GM18907 (cell line): ENCODE results near the gene SH3BP2.

Experiments
- ATAC-seq: cut with Tn5 transposase; IDR thresholded peaks from one replicate; pipeline ENCODE4 v1.9.1; 2021; ENCODE audit warnings: mild to moderate bottlenecking, moderate library complexity; ENCODE audit not compliant: unreplicated experiment

The SH3BP2 gene

GRCh38 chr4:2802618-2803531 is 10.0 kb downstream of the SH3BP2 start:
- no peak for ATAC-seq

- ATAC-seq: no peak
Observed at GRCh38 chr4:2803624-2804448, 11.0 kb downstream of the SH3BP2 start.

GRCh38 chr4:2804449-2804972 is 11.6 kb downstream of the SH3BP2 start:
- ATAC-seq: no peak

- ATAC-seq: no peak
Observed at GRCh38 chr4:2804973-2805501, 12.2 kb downstream of the SH3BP2 start.

- no peak for ATAC-seq
Observed at GRCh38 chr4:2805712-2806389, 13.0 kb downstream of the SH3BP2 start.

GRCh38 chr4:2806390-2807355 is 13.8 kb downstream of the SH3BP2 start:
- no peak for ATAC-seq

- no peak for ATAC-seq
Observed at GRCh38 chr4:2807571-2807970, 14.7 kb downstream of the SH3BP2 start.

GRCh38 chr4:2808001-2808400 is 15.1 kb downstream of the SH3BP2 start:
- no peak for ATAC-seq

GRCh38 chr4:2809610-2810180 is 16.8 kb downstream of the SH3BP2 start:
- no peak for ATAC-seq

- ATAC-seq: no peak
Observed at GRCh38 chr4:2810388-2810787, 17.5 kb downstream of the SH3BP2 start.

GRCh38 chr4:2811830-2812611 is 19.1 kb downstream of the SH3BP2 start:
- peak; percentile 76 for ATAC-seq

- peak; percentile 11 for ATAC-seq
Observed at GRCh38 chr4:2812612-2813354, 19.9 kb downstream of the SH3BP2 start.

GRCh38 chr4:2813446-2814405 is 20.8 kb downstream of the SH3BP2 start:
- ATAC-seq: no peak

- no peak for ATAC-seq
Observed at GRCh38 chr4:2814627-2815270, 21.9 kb downstream of the SH3BP2 start.

- ATAC-seq: no peak
Observed at GRCh38 chr4:2816401-2816954, 23.6 kb downstream of the SH3BP2 start.

- no peak for ATAC-seq
Observed at GRCh38 chr4:2817137-2817536, 24.3 kb downstream of the SH3BP2 start.
